Calu3 (cell line): ENCODE measurements around the gene CHADL. TPM values are rescaled to one million over a fixed set of nuclear protein-coding genes. Genes with fewer than 3 reads are reported as not detected.
"Not testable (repeated sequence)": the region's sequence is repeated elsewhere in the genome, so short reads cannot be mapped to it uniquely, and the experiment has no call there.

Experiments
- BruUV-seq: library from RNA; stranded (reverse); fragments of 400-500 nt; replicated peaks from 2 replicates; lab custom pipeline; 2021; lab: Mats Ljungman, UMichigan
- CTCF ChIA-PET: fragments of 300-600 bp; sonication (Branson Sonifier 250); formaldehyde crosslinking; loops from one replicate; lab custom pipeline; 2022; ENCODE audit warnings: antibody characterized with exemption; lab: Charles Lee
- DNase-seq: peaks from one replicate; pipeline ENCODE4 v3.0.0; 2022
- H3K27ac Mint-ChIP-seq: one replicate; pipeline ENCODE4 v1.8.0; 2022; ENCODE audit warnings: mixed read lengths; ENCODE audit not compliant: unreplicated experiment
- H3K27me3 Mint-ChIP-seq: one replicate; pipeline ENCODE4 v1.8.0; 2022; ENCODE audit warnings: mixed read lengths; ENCODE audit not compliant: unreplicated experiment
- H3K36me3 Mint-ChIP-seq: one replicate; pipeline ENCODE4 v1.8.0; 2022; ENCODE audit warnings: mild to moderate bottlenecking, moderate library complexity, mixed read lengths; ENCODE audit not compliant: insufficient read depth, unreplicated experiment
- H3K4me1 Mint-ChIP-seq: one replicate; pipeline ENCODE4 v1.8.0; 2022; ENCODE audit warnings: mild to moderate bottlenecking, low read depth, mixed read lengths; ENCODE audit not compliant: unreplicated experiment
- H3K4me3 Mint-ChIP-seq: one replicate; pipeline ENCODE4 v1.8.0; 2022; ENCODE audit warnings: mild to moderate bottlenecking, low read depth, moderate library complexity, mixed read lengths; ENCODE audit not compliant: unreplicated experiment
- H3K9me3 Mint-ChIP-seq: one replicate; pipeline ENCODE4 v1.8.0; 2022; ENCODE audit warnings: low read depth, mixed read lengths; ENCODE audit not compliant: unreplicated experiment
- CTCF ChIP-seq: fragments of 200-600 bp; IDR thresholded peaks from one replicate; pipeline ENCODE4 v1.8.0; 2022; ENCODE audit warnings: antibody characterized with exemption; ENCODE audit not compliant: unreplicated experiment
- intact Hi-C: fragments of 100-400 bp; cut with micrococcal nuclease; formaldehyde crosslinking; loops from one replicate; pipeline ENCODE4 v1.10.0; 2022; ENCODE audit not compliant: unreplicated experiment
- total RNA-seq: library from RNA; stranded (reverse); gene quantifications from 2 replicates; pipeline ENCODE4 v1.2.3, GENCODE V29; 2022

CHADL gene
- total RNA-seq, 1 experiment from 2014 or later: 0.73 TPM

GRCh38 chr22:41262250-41262765 lies 21.6 kb upstream of the CHADL start:
- Mint-ChIP-seq H3K27me3 (no peaks in the 10 kb centered on the region), H3K4me3 (no peak overlapping the region), H3K36me3 (peaks cover 86% of the 10 kb centered on the region), H3K9me3 (no peaks in the 10 kb centered on the region), H3K4me1 (peaks cover 2% of the 10 kb centered on the region), H3K27ac (no peak overlapping the region)
- intact Hi-C loops: no loop called here
- DNase-seq: no peak
- BruUV-seq: no TSS peak
- CTCF ChIA-PET: interaction anchor here (0.6 kb wide), 1 partner anchor 46 kb away, joined by 5 read pairs; no protein-coding TSS in a partner anchor
- TF ChIP-seq CTCF: no peak

GRCh38 chr22:41261541-41262249 lies 21.0 kb upstream of the CHADL start:
- Mint-ChIP-seq H3K9me3 (no peaks in the 10 kb centered on the region), H3K36me3 (peaks cover 86% of the 10 kb centered on the region), H3K27ac (no peak overlapping the region), H3K4me1 (peaks cover 8% of the 10 kb centered on the region), H3K27me3 (no peaks in the 10 kb centered on the region), H3K4me3 (no peak overlapping the region)
- no peak for DNase-seq
- no TSS peak for BruUV-seq
- CTCF ChIA-PET: interaction anchor here (0.6 kb wide), 1 partner anchor 47 kb away, joined by 5 read pairs; no protein-coding TSS in a partner anchor
- no peak for TF ChIP-seq CTCF
- intact Hi-C loops: no loop called here

- Mint-ChIP-seq H3K36me3 (peaks cover 85% of the 10 kb centered on the region), H3K4me3 (no peak overlapping the region), H3K27ac (no peak overlapping the region)
Measured at GRCh38 chr22:41260871-41261270, 20.1 kb upstream of the CHADL start.

GRCh38 chr22:41259756-41260155 lies 19.0 kb upstream of the CHADL start:
- DNase-seq, H3K4me3 Mint-ChIP-seq, intact Hi-C loops, H3K9me3 Mint-ChIP-seq, H3K27me3 Mint-ChIP-seq, H3K27ac Mint-ChIP-seq: not testable (repeated sequence)
- H3K36me3 Mint-ChIP-seq: peaks cover 89% of the 10 kb centered on the region
- BruUV-seq: TSS peak; percentile 10
- peaks cover 12% of the 10 kb centered on the region for H3K4me1 Mint-ChIP-seq
- CTCF ChIA-PET: interaction anchor here (0.7 kb wide), 1 partner anchor 101 kb away, joined by 3 read pairs; no protein-coding TSS in a partner anchor

More at GRCh38 chr22:41260871-41261270, 20.1 kb upstream of the CHADL start:
- no TSS peak for BruUV-seq
- no peak for DNase-seq
- TF ChIP-seq CTCF: no peak
- H3K4me1 Mint-ChIP-seq: peaks cover 12% of the 10 kb centered on the region
- CTCF ChIA-PET: interaction anchor here (0.6 kb wide), 1 partner anchor 244 kb away, joined by 5 read pairs; no protein-coding TSS in a partner anchor
- intact Hi-C loops: no loop called here
- H3K9me3 Mint-ChIP-seq: no peaks in the 10 kb centered on the region
- no peaks in the 10 kb centered on the region for H3K27me3 Mint-ChIP-seq
